PC-3 (cell line): ENCODE results near the gene COLEC12. TPM values are rescaled to one million over a fixed set of nuclear protein-coding genes. Genes with fewer than 3 reads are reported as not detected.

Experiments used
- ATAC-seq: fragments of 200-7000 bp; cut with Tn5 transposase; 2 replicates; pipeline ENCODE4 v1.9.1; 2020; ENCODE audit warnings: mild to moderate bottlenecking, moderate library complexity
- BruUV-seq: library from RNA; stranded (reverse); fragments of 400-500 nt; replicated peaks from 2 replicates; lab custom pipeline; 2021; lab: Mats Ljungman, UMichigan
- CTCF ChIA-PET: fragments of 300-600 bp; sonication (Branson Sonifier 250); formaldehyde crosslinking; loops from one replicate; lab custom pipeline; 2022; ENCODE audit warnings: antibody characterized with exemption; lab: Charles Lee
- POLR2A ChIA-PET: fragments of 300-600 bp; sonication (Branson Sonifier 250); formaldehyde crosslinking; loops from one replicate; lab custom pipeline; 2022; ENCODE audit warnings: antibody characterized with exemption; ENCODE audit not compliant: unreplicated experiment; lab: Charles Lee
- DNase-seq: peaks from one replicate; pipeline ENCODE4 v3.0.0-alpha.2; 2015
- H2AFZ ChIP-seq: fragments of 300-600 bp; sonication (generic); 2 replicates; pipeline ENCODE4 v1.6.0; 2016; ENCODE audit warnings: antibody characterized with exemption, low read length
- H3F3A ChIP-seq: fragments of 300-600 bp; sonication (generic); one replicate; pipeline ENCODE4 v1.6.0; 2017; ENCODE audit warnings: antibody characterized with exemption, low read length, control low read depth, mild to moderate bottlenecking; ENCODE audit not compliant: unreplicated experiment
- H3K27ac ChIP-seq: fragments of 300-600 bp; sonication (generic); 2 replicates; pipeline ENCODE4 v1.5.1; 2016; ENCODE audit warnings: mild to moderate bottlenecking, low read length
- H3K27me3 ChIP-seq: fragments of 300-600 bp; sonication (generic); 2 replicates; pipeline ENCODE4 v1.6.1; 2016; ENCODE audit warnings: low read length, mixed read lengths
- H3K36me3 ChIP-seq: fragments of 300-600 bp; sonication (generic); 2 replicates; pipeline ENCODE4 v1.6.1; 2016; ENCODE audit warnings: low read depth, mixed run types, low read length, mixed read lengths
- H3K4me1 ChIP-seq: fragments of 300-600 bp; sonication (generic); 2 replicates; pipeline ENCODE4 v1.5.1; 2016; ENCODE audit warnings: low read length; ENCODE audit not compliant: insufficient read depth
- H3K4me2 ChIP-seq: fragments of 300-600 bp; sonication (generic); 2 replicates; pipeline ENCODE4 v1.6.0; 2016; ENCODE audit warnings: low read length
- H3K4me3 ChIP-seq: fragments of 300-600 bp; sonication (generic); 2 replicates; pipeline ENCODE4 v1.5.1; 2016; ENCODE audit warnings: mild to moderate bottlenecking, low read length, mixed read lengths
- H3K79me2 ChIP-seq: fragments of 300-600 bp; sonication (generic); 2 replicates; pipeline ENCODE4 v1.6.1; 2017; ENCODE audit warnings: low read length, mixed read lengths
- H3K9ac ChIP-seq: fragments of 300-600 bp; sonication (generic); 2 replicates; pipeline ENCODE4 v1.6.0; 2016; ENCODE audit warnings: mild to moderate bottlenecking, low read length
- H3K9me2 ChIP-seq: fragments of 300-600 bp; sonication (generic); replicated peaks from 2 replicates; pipeline ENCODE4 v1.6.1; 2016; ENCODE audit warnings: mixed run types, low read length, mixed read lengths
- H3K9me3 ChIP-seq: fragments of 300-600 bp; sonication (generic); 2 replicates; pipeline ENCODE4 v1.6.1; 2016; ENCODE audit warnings: low read length, mixed read lengths
- H4K20me1 ChIP-seq: fragments of 300-600 bp; sonication (generic); 2 replicates; pipeline ENCODE4 v1.6.1; 2016; ENCODE audit warnings: low read length, mixed read lengths
- CTCF ChIP-seq: fragments of 300-600 bp; sonication (generic); conservative IDR thresholded peaks from 2 replicates; pipeline ENCODE4 v1.5.1; 2017; ENCODE audit warnings: antibody characterized with exemption, low read depth, mild to moderate bottlenecking, low read length
- EZH2 ChIP-seq: fragments of 300-600 bp; sonication (generic); IDR thresholded peaks from one replicate; pipeline ENCODE4 v1.6.1; 2017; ENCODE audit warnings: antibody characterized with exemption, mild to moderate bottlenecking, low read length; ENCODE audit not compliant: unreplicated experiment
- EZH2phosphoT487 ChIP-seq: fragments of 300-600 bp; sonication (generic); IDR thresholded peaks from 2 replicates; pipeline ENCODE4 v1.6.1; 2018; ENCODE audit warnings: mild to moderate bottlenecking, antibody characterized with exemption, low read length, borderline replicate concordance
- intact Hi-C: fragments of 100-400 bp; cut with micrococcal nuclease; formaldehyde crosslinking; loops from 2 replicates; pipeline ENCODE4 v1.9.0; 2023
- total RNA-seq: library from RNA; depleted of rRNA; stranded (reverse); fragments of >200 nt; gene quantifications from 2 replicates; pipeline ENCODE4 v1.2.3, GENCODE V29; 2014

Gene COLEC12
- total RNA-seq, 1 experiment from 2014 or later = 0.04 TPM

- BruUV-seq = no TSS peak
- H4K20me1 ChIP-seq = no peaks in the 10 kb centered on the region
- H3K9me2 ChIP-seq = no peaks in the 10 kb centered on the region
- peaks cover 4% of the 10 kb centered on the region; the same call in 1 of the 2 replicates for H3K4me1 ChIP-seq
- H3K27ac ChIP-seq = no peak overlapping the region
- no peaks in the 10 kb centered on the region for H3K9me3 ChIP-seq
- intact Hi-C loops = no loop called here
- H3K36me3 ChIP-seq = no peaks in the 10 kb centered on the region
- H3K9ac ChIP-seq = no peak overlapping the region
- DNase-seq (no peak), ATAC-seq (no peak)
- ChIA-PET POLR2A (no interaction called here), CTCF (interaction anchor here (0.7 kb wide), 1 partner anchor 322 kb away, joined by 5 read pairs; no protein-coding TSS in a partner anchor)
- H2AFZ ChIP-seq = no peak overlapping the region
- no peak overlapping the region for H3K4me2 ChIP-seq
- no peak overlapping the region for H3K4me3 ChIP-seq
- no peak for TF ChIP-seq CTCF
- TF ChIP-seq EZH2phosphoT487 = no peak
- TF ChIP-seq EZH2 = no peak
- no peaks in the 10 kb centered on the region for H3F3A ChIP-seq
- no peaks in the 10 kb centered on the region for H3K79me2 ChIP-seq
- 0 out of 2 replicates have a peak, but pooled peaks cover 3% of the 10 kb centered on the region for H3K27me3 ChIP-seq
Observed at GRCh38 chr18:533995-534601, 33.6 kb upstream of the COLEC12 start.

GRCh38 chr18:532632-533031 is 32.1 kb upstream of the COLEC12 start:
- Histone ChIP-seq H3K4me1 (peaks cover 4% of the 10 kb centered on the region; the same call in 1 of the 2 replicates), H3K27me3 (peaks cover 10% of the 10 kb centered on the region; the same call in 1 of the 2 replicates), H3K36me3 (no peaks in the 10 kb centered on the region), H3K9me2 (no peaks in the 10 kb centered on the region), H3K4me2 (no peak overlapping the region), H3K9me3 (no peaks in the 10 kb centered on the region), H2AFZ (no peak overlapping the region), H3K27ac (no peak overlapping the region), H3K4me3 (no peak overlapping the region), H3K9ac (no peak overlapping the region), H4K20me1 (no peaks in the 10 kb centered on the region), H3K79me2 (no peaks in the 10 kb centered on the region), H3F3A (no peaks in the 10 kb centered on the region)
- CTCF ChIA-PET = no interaction called here
- ATAC-seq = no peak
- intact Hi-C loops = no loop called here
- POLR2A ChIA-PET = no interaction called here
- DNase-seq = no peak
- no TSS peak for BruUV-seq
- TF ChIP-seq EZH2 = no peak
- no peak for TF ChIP-seq CTCF
- no peak for TF ChIP-seq EZH2phosphoT487

- intact Hi-C loops = no loop called here
- Histone ChIP-seq H3K36me3 (no peaks in the 10 kb centered on the region), H3K79me2 (no peaks in the 10 kb centered on the region), H3K4me1 (peaks cover 4% of the 10 kb centered on the region; the same call in 1 of the 2 replicates), H3K9me3 (no peaks in the 10 kb centered on the region), H3F3A (no peaks in the 10 kb centered on the region), H3K27me3 (peaks cover 13% of the 10 kb centered on the region; the same call in 1 of the 2 replicates), H3K9ac (no peak overlapping the region), H4K20me1 (no peaks in the 10 kb centered on the region), H3K4me2 (no peak overlapping the region), H3K27ac (no peak overlapping the region), H3K9me2 (no peaks in the 10 kb centered on the region), H2AFZ (no peak overlapping the region), H3K4me3 (no peak overlapping the region)
- POLR2A ChIA-PET = no interaction called here
- TF ChIP-seq EZH2phosphoT487 (no peak), EZH2 (no peak), CTCF (no peak)
- CTCF ChIA-PET = no interaction called here
- ATAC-seq (peak; percentile 42; the same call in 1 of the 2 replicates), DNase-seq (peak; percentile 65)
- no TSS peak for BruUV-seq
Observed at GRCh38 chr18:532018-532417, 31.5 kb upstream of the COLEC12 start.
